Measurements from ENCODE around the gene OPALIN. TPM values are rescaled to one million over a fixed set of nuclear protein-coding genes. Genes with fewer than 3 reads are reported as not detected.

Gene OPALIN
- total and polyA plus RNA-seq, 11 donors, result 0.16 TPM; not detected in 10

- DNase-seq (peak in 4 of 5 donors; percentile 19 to 61 (median 44)), ATAC-seq (peak in 2 of 4 donors; percentile 65 to 78)
- 32 to 43% (median 38%) methylated on average over 7 of the region's 7 CpGs for WGBS, 4 donors
- no peak overlapping the region for H3K4me3 ChIP-seq
- intact Hi-C loops (cut with DNase I), result loop anchor here in 3 of 10 donors (5.0 to 10.0 kb wide), 3 partner anchors 113 to 325 kb away; no protein-coding TSS in a partner anchor
- TF ChIP-seq CTCF (IDR thresholded peaks at IDR 0.05), result peak; percentile 49 to 73 (median 62)
- no peak for TF ChIP-seq POLR2A (IDR thresholded peaks at IDR 0.05)
- peaks cover 0 to 3% (median 0%) of the 10 kb centered on the region in 12 donors for H3K4me1 ChIP-seq
- H3K36me3 ChIP-seq, result no peaks in the 10 kb centered on the region
- no peaks in the 10 kb centered on the region for H3K9me3 ChIP-seq
- H3K27me3 ChIP-seq, result peaks cover 0 to under 1% (median 0%) of the 10 kb centered on the region in 9 donors
- no peak overlapping the region for H3K27ac ChIP-seq
Observed at GRCh38 chr10:96339956-96340904, 18.6 kb downstream of the OPALIN start.

- Histone ChIP-seq H3K27me3 (peaks cover 0 to 4% (median 0%) of the 10 kb centered on the region in 9 donors), H3K4me1 (peaks cover 0 to 6% (median 0%) of the 10 kb centered on the region in 12 donors), H3K27ac (no peak overlapping the region), H3K4me3 (no peak overlapping the region), H3K36me3 (no peaks in the 10 kb centered on the region), H3K9me3 (no peaks in the 10 kb centered on the region)
- intact Hi-C loops (cut with DNase I), result loop anchor here in 3 of 10 donors (5.0 to 10.0 kb wide), 3 partner anchors 112 to 325 kb away; no protein-coding TSS in a partner anchor
- TF ChIP-seq CTCF (IDR thresholded peaks at IDR 0.05), result no peak
- TF ChIP-seq POLR2A (IDR thresholded peaks at IDR 0.05), result no peak
- WGBS, 4 donors, result 65 to 81% (median 80%) methylated on average over 4 of the region's 4 CpGs
- DNase-seq (no peak), ATAC-seq (no peak)
Observed at GRCh38 chr10:96339383-96339782, 19.4 kb downstream of the OPALIN start.

GRCh38 chr10:96338279-96338925 lies 20.4 kb downstream of the OPALIN start:
- ATAC-seq, result no peak
- Histone ChIP-seq H3K4me3 (no peak overlapping the region), H3K4me1 (peaks cover 0 to 6% (median 0%) of the 10 kb centered on the region in 12 donors), H3K27me3 (peaks cover 0 to 13% (median 0%) of the 10 kb centered on the region in 9 donors), H3K27ac (no peak overlapping the region), H3K9me3 (no peaks in the 10 kb centered on the region), H3K36me3 (no peaks in the 10 kb centered on the region)
- no peak for TF ChIP-seq POLR2A (IDR thresholded peaks at IDR 0.05)
- no peak for TF ChIP-seq CTCF (IDR thresholded peaks at IDR 0.05)
- WGBS, 4 donors, result 39 to 51% (median 47%) methylated on average over 5 of the region's 5 CpGs
- intact Hi-C loops (cut with DNase I), result loop anchor here in 3 of 10 donors (5.0 to 10.0 kb wide), 3 partner anchors 111 to 324 kb away; no protein-coding TSS in a partner anchor
- DNase-seq, result no peak

Measured in heart left ventricle (tissue), 16 donors.